ENCODE results near the gene CHEK1.

DNA sequence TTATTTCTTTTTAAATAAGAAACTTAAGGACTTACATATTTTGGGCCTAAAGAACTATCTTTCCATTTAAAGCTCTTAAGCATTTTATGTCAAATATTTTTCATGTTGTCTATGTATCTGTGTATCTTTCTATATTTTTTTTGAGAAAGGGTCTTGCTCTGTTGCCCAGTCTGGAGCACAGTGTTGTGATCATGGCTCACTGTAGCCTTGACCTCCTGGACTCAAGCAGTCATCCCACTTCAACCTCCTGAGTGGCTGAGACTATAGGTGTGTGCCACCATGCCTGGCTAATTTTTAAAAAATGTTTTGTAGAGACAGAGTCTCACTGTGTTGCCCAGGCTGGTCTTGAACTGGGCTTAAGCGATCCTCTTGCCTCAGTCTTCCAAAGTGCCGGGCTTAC, 24.3 kb upstream of the CHEK1 start:
- TF ChIP-seq, protein P1, sequence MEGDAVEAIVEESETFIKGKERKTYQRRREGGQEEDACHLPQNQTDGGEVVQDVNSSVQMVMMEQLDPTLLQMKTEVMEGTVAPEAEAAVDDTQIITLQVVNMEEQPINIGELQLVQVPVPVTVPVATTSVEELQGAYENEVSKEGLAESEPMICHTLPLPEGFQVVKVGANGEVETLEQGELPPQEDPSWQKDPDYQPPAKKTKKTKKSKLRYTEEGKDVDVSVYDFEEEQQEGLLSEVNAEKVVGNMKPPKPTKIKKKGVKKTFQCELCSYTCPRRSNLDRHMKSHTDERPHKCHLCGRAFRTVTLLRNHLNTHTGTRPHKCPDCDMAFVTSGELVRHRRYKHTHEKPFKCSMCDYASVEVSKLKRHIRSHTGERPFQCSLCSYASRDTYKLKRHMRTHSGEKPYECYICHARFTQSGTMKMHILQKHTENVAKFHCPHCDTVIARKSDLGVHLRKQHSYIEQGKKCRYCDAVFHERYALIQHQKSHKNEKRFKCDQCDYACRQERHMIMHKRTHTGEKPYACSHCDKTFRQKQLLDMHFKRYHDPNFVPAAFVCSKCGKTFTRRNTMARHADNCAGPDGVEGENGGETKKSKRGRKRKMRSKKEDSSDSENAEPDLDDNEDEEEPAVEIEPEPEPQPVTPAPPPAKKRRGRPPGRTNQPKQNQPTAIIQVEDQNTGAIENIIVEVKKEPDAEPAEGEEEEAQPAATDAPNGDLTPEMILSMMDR (IDR thresholded peaks at IDR 0.05) = no peak
- TF ChIP-seq, protein P2, sequence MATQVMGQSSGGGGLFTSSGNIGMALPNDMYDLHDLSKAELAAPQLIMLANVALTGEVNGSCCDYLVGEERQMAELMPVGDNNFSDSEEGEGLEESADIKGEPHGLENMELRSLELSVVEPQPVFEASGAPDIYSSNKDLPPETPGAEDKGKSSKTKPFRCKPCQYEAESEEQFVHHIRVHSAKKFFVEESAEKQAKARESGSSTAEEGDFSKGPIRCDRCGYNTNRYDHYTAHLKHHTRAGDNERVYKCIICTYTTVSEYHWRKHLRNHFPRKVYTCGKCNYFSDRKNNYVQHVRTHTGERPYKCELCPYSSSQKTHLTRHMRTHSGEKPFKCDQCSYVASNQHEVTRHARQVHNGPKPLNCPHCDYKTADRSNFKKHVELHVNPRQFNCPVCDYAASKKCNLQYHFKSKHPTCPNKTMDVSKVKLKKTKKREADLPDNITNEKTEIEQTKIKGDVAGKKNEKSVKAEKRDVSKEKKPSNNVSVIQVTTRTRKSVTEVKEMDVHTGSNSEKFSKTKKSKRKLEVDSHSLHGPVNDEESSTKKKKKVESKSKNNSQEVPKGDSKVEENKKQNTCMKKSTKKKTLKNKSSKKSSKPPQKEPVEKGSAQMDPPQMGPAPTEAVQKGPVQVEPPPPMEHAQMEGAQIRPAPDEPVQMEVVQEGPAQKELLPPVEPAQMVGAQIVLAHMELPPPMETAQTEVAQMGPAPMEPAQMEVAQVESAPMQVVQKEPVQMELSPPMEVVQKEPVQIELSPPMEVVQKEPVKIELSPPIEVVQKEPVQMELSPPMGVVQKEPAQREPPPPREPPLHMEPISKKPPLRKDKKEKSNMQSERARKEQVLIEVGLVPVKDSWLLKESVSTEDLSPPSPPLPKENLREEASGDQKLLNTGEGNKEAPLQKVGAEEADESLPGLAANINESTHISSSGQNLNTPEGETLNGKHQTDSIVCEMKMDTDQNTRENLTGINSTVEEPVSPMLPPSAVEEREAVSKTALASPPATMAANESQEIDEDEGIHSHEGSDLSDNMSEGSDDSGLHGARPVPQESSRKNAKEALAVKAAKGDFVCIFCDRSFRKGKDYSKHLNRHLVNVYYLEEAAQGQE (IDR thresholded peaks at IDR 0.05; ENCODE audit: insufficient read depth in 1 of 2, low read depth in 2 of 2, low read length in 1 of 2) = no peak
- TF ChIP-seq SIN3A (IDR thresholded peaks at IDR 0.05; ENCODE audit: borderline replicate concordance, insufficient read depth, low read depth, low read length) (no peak), POLR2AphosphoS5 (IDR thresholded peaks at IDR 0.05; ENCODE audit: low read depth, low read length) (no peak), TCF7L2 (IDR thresholded peaks at IDR 0.05; ENCODE audit: low read depth, low read length) (no peak)

Measured in Panc1 (cell line).